Measurements from ENCODE around the gene LYL1. TPM values are rescaled to one million over a fixed set of nuclear protein-coding genes. Genes with fewer than 3 reads are reported as not detected.
A peak's percentile ranks its signal among the peaks of the same experiment; 100 is the strongest.

LYL1 gene
- total and polyA plus RNA-seq, 4 donors, result 0.35 to 69.7 (median 2.3) TPM

- Histone ChIP-seq H3K9me3 (ENCODE audit: control insufficient read depth in 4 of 4, low read length in 3 of 4) (no peaks in the 10 kb centered on the region), H3K9ac (ENCODE audit: low read depth in 1 of 2, low read length in 2 of 2) (no peak overlapping the region), H3K36me3 (ENCODE audit: control insufficient read depth in 4 of 4, insufficient read depth in 3 of 4, low read depth in 1 of 4, low read length in 3 of 4) (no peaks in the 10 kb centered on the region), H3K27me3 (ENCODE audit: control insufficient read depth in 4 of 4, insufficient read depth in 4 of 4, low read length in 3 of 4) (no peaks in the 10 kb centered on the region), H3K4me3 (ENCODE audit: low read depth in 1 of 3, low read length in 3 of 3) (no peak overlapping the region), H3K27ac (ENCODE audit: low read depth in 1 of 2, low read length in 2 of 2) (no peak overlapping the region), H3K4me1 (ENCODE audit: control insufficient read depth in 4 of 4, insufficient read depth in 4 of 4, low read length in 3 of 4) (peaks cover 0 to 42% (median 27%) of the 10 kb centered on the region in 4 donors)
- DNase-seq (ENCODE audit: low spot score), result no peak
- TF ChIP-seq NR2F2 (IDR thresholded peaks at IDR 0.05) (no peak), FOXA1 (IDR thresholded peaks at IDR 0.05) (no peak), RAD21 (IDR thresholded peaks at IDR 0.05) (no peak), JUND (IDR thresholded peaks at IDR 0.05) (no peak), GABPA (IDR thresholded peaks at IDR 0.05 in 1 of 2, conservative IDR thresholded peaks at IDR 0.05 in 1 of 2) (no peak)
- WGBS, result 88% methylated on average over 12 of the region's 12 CpGs
Measured at GRCh38 chr19:13058951-13059660, 43.6 kb downstream of the LYL1 start.

DNA sequence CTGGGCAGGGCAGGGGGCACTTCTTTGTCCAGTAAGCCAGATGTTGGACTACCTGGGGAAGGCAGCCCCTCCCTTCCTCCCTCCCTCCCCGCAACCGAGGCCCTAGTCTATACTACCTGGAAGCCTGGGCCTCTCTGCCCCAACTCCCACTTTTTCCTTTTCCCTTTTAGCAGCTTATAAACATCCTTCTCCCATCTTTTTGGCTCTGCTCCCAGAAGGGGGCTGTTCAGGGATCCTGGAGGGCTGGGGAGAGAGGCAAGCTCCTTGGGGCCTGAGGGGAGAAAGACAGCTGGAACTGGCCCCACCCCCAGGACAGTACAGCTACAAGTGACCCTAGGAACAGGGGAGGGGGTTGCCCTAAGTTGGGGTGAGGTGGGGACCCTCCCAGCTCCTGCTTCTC, 44.9 kb downstream of the LYL1 start:
- no peak for TF ChIP-seq HNF4A (conservative IDR thresholded peaks at IDR 0.05)
- no peak for TF ChIP-seq YY1 (IDR thresholded peaks at IDR 0.05)
- no peak for TF ChIP-seq NR2F2 (IDR thresholded peaks at IDR 0.05)
- TF ChIP-seq, protein P1, sequence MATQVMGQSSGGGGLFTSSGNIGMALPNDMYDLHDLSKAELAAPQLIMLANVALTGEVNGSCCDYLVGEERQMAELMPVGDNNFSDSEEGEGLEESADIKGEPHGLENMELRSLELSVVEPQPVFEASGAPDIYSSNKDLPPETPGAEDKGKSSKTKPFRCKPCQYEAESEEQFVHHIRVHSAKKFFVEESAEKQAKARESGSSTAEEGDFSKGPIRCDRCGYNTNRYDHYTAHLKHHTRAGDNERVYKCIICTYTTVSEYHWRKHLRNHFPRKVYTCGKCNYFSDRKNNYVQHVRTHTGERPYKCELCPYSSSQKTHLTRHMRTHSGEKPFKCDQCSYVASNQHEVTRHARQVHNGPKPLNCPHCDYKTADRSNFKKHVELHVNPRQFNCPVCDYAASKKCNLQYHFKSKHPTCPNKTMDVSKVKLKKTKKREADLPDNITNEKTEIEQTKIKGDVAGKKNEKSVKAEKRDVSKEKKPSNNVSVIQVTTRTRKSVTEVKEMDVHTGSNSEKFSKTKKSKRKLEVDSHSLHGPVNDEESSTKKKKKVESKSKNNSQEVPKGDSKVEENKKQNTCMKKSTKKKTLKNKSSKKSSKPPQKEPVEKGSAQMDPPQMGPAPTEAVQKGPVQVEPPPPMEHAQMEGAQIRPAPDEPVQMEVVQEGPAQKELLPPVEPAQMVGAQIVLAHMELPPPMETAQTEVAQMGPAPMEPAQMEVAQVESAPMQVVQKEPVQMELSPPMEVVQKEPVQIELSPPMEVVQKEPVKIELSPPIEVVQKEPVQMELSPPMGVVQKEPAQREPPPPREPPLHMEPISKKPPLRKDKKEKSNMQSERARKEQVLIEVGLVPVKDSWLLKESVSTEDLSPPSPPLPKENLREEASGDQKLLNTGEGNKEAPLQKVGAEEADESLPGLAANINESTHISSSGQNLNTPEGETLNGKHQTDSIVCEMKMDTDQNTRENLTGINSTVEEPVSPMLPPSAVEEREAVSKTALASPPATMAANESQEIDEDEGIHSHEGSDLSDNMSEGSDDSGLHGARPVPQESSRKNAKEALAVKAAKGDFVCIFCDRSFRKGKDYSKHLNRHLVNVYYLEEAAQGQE (IDR thresholded peaks at IDR 0.05), result no peak
- TF ChIP-seq GABPA (IDR thresholded peaks at IDR 0.05 in 1 of 2, conservative IDR thresholded peaks at IDR 0.05 in 1 of 2), result no peak
- no peak for TF ChIP-seq EGR1 (IDR thresholded peaks at IDR 0.05; ENCODE audit: low read depth in 2 of 2)
- no peak for TF ChIP-seq HNF4G (IDR thresholded peaks at IDR 0.05)
- no peaks in the 10 kb centered on the region for H3K27me3 ChIP-seq (ENCODE audit: control insufficient read depth in 4 of 4, insufficient read depth in 4 of 4, low read length in 3 of 4)
- 69% methylated on average over 2 of the region's 2 CpGs for WGBS
- no peaks in the 10 kb centered on the region for H3K36me3 ChIP-seq (ENCODE audit: control insufficient read depth in 4 of 4, insufficient read depth in 3 of 4, low read depth in 1 of 4, low read length in 3 of 4)
- peak overlapping the region in 1 of 2 donors; percentile 13 for H3K27ac ChIP-seq (ENCODE audit: low read depth in 1 of 2, low read length in 2 of 2)
- no peak overlapping the region for H3K9ac ChIP-seq (ENCODE audit: low read depth in 1 of 2, low read length in 2 of 2)
- no peak overlapping the region for H3K4me3 ChIP-seq (ENCODE audit: low read depth in 1 of 3, low read length in 3 of 3)
- DNase-seq (ENCODE audit: low spot score), result no peak
- H3K4me1 ChIP-seq (ENCODE audit: control insufficient read depth in 4 of 4, insufficient read depth in 4 of 4, low read length in 3 of 4), result peaks cover 0 to 51% (median 27%) of the 10 kb centered on the region in 4 donors
- no peaks in the 10 kb centered on the region for H3K9me3 ChIP-seq (ENCODE audit: control insufficient read depth in 4 of 4, low read length in 3 of 4)

DNA sequence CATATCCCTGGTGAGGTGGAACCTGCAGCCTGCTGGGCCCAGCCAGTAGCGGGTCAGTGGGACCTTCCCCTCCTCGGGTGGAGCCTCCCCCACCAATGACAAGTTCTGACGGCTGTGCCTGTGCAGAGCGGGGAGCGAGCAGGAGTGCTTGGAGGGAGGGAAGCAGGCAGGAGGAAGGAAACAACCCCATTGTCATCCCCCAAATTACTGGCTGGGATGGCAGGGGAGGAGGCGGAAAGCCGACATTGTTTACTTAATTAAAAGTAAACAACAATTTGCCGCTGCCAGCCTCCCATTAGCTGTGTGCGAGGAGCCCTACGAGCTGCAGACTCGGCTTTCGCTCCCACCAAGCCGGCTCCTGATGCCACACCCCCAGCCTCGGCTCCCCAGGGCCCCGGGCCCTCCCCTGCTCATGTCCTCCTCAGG, 45.5 kb downstream of the LYL1 start:
- WGBS, result 52% methylated on average over 15 of the region's 15 CpGs
- Histone ChIP-seq H3K4me3 (ENCODE audit: low read depth in 1 of 3, low read length in 3 of 3) (no peak overlapping the region), H3K9me3 (ENCODE audit: control insufficient read depth in 4 of 4, low read length in 3 of 4) (no peaks in the 10 kb centered on the region), H3K36me3 (ENCODE audit: control insufficient read depth in 4 of 4, insufficient read depth in 3 of 4, low read depth in 1 of 4, low read length in 3 of 4) (no peaks in the 10 kb centered on the region), H3K9ac (ENCODE audit: low read depth in 1 of 2, low read length in 2 of 2) (no peak overlapping the region), H3K27ac (ENCODE audit: low read depth in 1 of 2, low read length in 2 of 2) (peak overlapping the region in 1 of 2 donors; percentile 2), H3K27me3 (ENCODE audit: control insufficient read depth in 4 of 4, insufficient read depth in 4 of 4, low read length in 3 of 4) (no peaks in the 10 kb centered on the region), H3K4me1 (ENCODE audit: control insufficient read depth in 4 of 4, insufficient read depth in 4 of 4, low read length in 3 of 4) (peaks cover 0 to 55% (median 29%) of the 10 kb centered on the region in 4 donors)
- DNase-seq (ENCODE audit: low spot score), result no peak
- TF ChIP-seq, protein P2, sequence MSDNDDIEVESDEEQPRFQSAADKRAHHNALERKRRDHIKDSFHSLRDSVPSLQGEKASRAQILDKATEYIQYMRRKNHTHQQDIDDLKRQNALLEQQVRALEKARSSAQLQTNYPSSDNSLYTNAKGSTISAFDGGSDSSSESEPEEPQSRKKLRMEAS (IDR thresholded peaks at IDR 0.05), result no peak
- TF ChIP-seq FOXA2 (IDR thresholded peaks at IDR 0.05), result no peak
- no peak for TF ChIP-seq RAD21 (IDR thresholded peaks at IDR 0.05)
- TF ChIP-seq JUND (IDR thresholded peaks at IDR 0.05), result no peak
- no peak for TF ChIP-seq CTCF (IDR thresholded peaks at IDR 0.05; ENCODE audit: low read depth, low read length, missing input control)
- no peak for TF ChIP-seq GABPA (IDR thresholded peaks at IDR 0.05 in 1 of 2, conservative IDR thresholded peaks at IDR 0.05 in 1 of 2)
- no peak for TF ChIP-seq TAF1 (conservative IDR thresholded peaks at IDR 0.05)
- no peak for TF ChIP-seq NR2F2 (IDR thresholded peaks at IDR 0.05)
- no peak for TF ChIP-seq FOXA1 (IDR thresholded peaks at IDR 0.05)
- no peak for TF ChIP-seq HNF4G (IDR thresholded peaks at IDR 0.05)
- TF ChIP-seq HNF4A (conservative IDR thresholded peaks at IDR 0.05), result no peak
- no peak for TF ChIP-seq SP1 (IDR thresholded peaks at IDR 0.05)
- TF ChIP-seq EGR1 (IDR thresholded peaks at IDR 0.05; ENCODE audit: low read depth in 2 of 2), result no peak
- TF ChIP-seq YY1 (IDR thresholded peaks at IDR 0.05), result no peak
- TF ChIP-seq, protein P3, sequence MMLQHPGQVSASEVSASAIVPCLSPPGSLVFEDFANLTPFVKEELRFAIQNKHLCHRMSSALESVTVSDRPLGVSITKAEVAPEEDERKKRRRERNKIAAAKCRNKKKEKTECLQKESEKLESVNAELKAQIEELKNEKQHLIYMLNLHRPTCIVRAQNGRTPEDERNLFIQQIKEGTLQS (IDR thresholded peaks at IDR 0.05), result no peak
- TF ChIP-seq RXRA (IDR thresholded peaks at IDR 0.05), result no peak
- no peak for TF ChIP-seq ZBTB33 (IDR thresholded peaks at IDR 0.05)
